Hematopoietic multipotent progenitor cell treated with erythropoietin and hydrocortisone succinate and interleukin-3 and kit ligand, for 8 days (in vitro differentiated cells): ENCODE data around the gene TYRO3.
"Not testable (repeated sequence)": the region's sequence is repeated elsewhere in the genome, so short reads cannot be mapped to it uniquely, and the experiment has no call there.

Source experiments
- DNase-seq: peaks from one replicate; pipeline ENCODE4 v3.0.0-alpha.2; 2015

Gene TYRO3

GRCh38 chr15:41575282-41575681, 16.3 kb downstream of the TYRO3 start:
- no peak for DNase-seq

GRCh38 chr15:41577863-41578735, 19.1 kb downstream of the TYRO3 start:
- peak; percentile 67 for DNase-seq

GRCh38 chr15:41578736-41579383, 19.8 kb downstream of the TYRO3 start:
- DNase-seq = no peak

DNA sequence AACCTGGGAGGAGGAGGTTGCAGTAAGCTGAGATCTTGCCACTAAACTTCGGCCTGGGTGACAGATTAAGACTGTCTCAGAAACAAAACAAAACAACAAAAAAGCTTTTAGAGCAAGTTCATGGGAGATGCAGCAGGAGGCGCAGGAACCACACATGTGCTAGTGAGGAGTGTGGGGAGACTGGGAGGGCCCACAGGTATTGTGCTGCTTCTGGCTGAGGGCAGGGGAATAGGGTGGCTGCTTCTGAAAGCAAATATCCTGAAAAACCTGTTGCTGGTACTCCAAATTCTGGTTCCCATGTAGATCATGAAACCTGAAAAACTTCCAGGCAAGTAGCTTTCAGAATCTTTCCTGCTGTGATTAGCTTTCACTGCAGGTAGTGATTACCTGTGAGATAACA, 22.1 kb downstream of the TYRO3 start:
- DNase-seq = no peak

DNA sequence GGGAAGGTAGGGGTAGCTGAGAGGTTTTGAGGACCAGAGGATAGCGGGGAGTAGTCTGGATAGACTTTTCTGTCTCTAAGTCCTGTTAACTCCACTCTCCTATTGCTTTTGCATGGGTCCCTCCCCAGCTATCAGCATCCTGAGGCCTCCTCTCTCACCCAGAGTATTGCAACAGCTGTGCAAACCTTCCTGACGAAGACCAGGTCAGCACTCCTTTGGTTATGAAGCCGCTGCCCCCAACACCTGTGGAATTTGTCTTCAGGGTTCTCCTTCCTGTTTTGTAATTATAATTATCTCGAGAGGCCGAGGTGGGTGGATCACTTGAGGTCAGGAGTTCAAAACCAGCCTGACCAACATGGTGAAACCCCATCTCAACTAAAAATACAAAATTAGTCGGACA, 24.8 kb downstream of the TYRO3 start:
- no peak for DNase-seq

- DNase-seq = no peak
Measured at GRCh38 chr15:41584636-41585126, 25.7 kb downstream of the TYRO3 start.

- DNase-seq = peak; percentile 47
Measured at GRCh38 chr15:41585127-41586047, 26.4 kb downstream of the TYRO3 start.

- DNase-seq = not testable (repeated sequence)
Measured at GRCh38 chr15:41586531-41587282, 27.7 kb downstream of the TYRO3 start.

GRCh38 chr15:41589018-41589417, 30.0 kb downstream of the TYRO3 start:
- not testable (repeated sequence) for DNase-seq

- not testable (repeated sequence) for DNase-seq
Measured at GRCh38 chr15:41589571-41589970, 30.6 kb downstream of the TYRO3 start.

DNA sequence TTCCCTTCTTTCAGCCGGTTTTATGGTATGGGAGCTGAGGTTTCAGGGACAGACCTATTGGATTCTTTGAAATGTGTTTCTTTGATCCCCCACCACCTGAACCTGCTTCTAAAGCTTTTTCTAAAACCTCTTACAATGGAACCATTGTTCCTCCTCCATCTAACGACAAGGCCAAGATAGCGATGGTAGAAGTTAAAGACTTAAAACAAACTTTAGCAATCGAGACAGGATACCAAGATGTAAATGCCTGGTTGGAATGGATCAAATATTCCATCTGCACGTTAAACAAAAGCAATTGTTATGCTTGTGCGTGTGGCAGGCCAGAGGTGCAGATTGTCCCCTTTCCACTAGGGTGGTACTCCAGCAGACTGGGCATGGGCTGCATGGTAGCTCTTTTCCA, 32.2 kb downstream of the TYRO3 start:
- DNase-seq = not testable (repeated sequence)

- DNase-seq = not testable (repeated sequence)
Measured at GRCh38 chr15:41592718-41593117, 33.7 kb downstream of the TYRO3 start.

DNA sequence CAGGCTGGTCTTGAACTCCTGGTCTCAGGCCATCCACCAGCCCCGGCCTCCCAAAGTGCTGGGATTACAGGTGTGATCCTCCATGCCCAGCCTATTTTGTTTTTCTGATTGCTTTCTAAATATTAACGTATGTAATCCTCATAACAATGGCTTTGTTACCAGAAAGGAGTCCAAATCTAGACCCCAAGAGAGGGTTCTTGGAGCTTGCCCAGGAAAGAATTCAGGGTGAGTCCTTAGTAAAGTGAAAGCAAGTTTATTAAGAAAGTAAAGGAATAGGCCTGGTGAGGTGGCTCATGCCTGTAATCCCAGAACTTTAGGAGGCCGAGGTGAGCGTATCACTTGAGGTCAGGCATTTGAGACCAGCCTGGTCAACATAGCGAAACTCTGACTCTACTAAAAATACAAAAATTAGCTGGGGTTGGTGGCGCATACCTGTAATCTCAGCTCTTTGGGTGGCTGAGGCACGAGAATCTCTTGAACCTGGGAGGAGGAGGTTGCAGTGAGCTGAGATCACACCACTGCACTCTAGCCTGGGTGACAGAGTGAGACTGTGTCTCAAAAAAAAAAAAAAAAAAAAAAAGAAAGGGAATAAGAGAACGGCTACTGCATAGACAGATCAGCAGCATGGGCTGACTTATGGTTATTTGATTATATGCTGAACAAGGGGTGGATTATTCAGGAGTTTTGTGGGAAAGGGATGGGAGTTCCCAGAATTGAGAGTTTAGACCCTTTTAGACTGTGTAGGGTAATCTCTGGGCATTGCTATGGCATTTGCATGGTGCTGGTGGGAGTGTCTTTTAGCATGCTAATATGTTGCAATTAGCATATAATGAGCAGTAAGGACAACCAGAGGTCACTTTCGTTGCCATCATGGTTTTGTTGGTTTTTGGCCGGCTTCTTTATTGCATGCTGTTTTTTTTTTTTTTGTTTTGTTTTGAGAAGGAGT, 36.1 kb downstream of the TYRO3 start:
- DNase-seq = no peak

DNA sequence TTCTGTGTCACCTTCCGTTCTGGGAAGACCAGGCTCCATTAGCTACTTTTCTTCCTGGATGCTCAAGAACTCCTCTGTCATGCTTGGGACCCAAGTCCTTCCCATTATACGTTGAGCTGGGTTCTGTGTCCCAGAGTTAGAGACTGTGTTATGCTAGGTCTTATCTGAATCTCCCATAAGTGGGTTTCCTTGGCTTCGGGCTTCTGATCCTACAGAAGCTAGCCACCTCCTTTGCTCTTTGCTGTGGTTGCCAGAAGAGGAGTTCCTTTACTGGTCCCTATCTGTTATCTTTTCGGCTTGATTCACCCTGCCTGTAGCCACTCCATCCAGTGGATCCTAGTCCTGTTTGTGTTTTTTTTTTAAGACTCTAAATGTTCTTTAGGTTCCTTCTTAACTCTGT, 38.0 kb downstream of the TYRO3 start:
- DNase-seq = no peak

- DNase-seq = no peak
Measured at GRCh38 chr15:41597787-41598186, 38.8 kb downstream of the TYRO3 start.

DNA sequence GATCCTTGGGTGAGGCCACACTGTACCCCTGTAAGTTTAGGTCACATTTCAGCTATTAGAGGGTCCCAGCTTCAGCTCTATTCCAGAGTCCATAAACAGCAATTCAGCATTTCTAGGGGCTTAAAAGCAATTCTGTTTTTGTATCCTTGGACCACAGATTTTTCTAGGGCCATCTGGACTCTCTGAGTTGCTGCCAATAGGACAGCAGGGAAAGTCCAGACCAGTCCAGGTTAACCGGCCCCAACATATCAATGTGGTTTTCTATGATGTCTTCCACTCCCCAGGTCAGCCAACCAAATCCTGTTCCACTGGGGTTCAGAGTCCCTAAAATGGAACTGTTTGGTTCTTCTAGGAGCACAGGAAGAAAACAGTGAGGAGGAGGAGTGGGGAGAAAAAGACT, 40.0 kb downstream of the TYRO3 start:
- DNase-seq = no peak

GRCh38 chr15:41603411-41603935, 44.5 kb downstream of the TYRO3 start:
- no peak for DNase-seq

GRCh38 chr15:41603941-41604911, 45.2 kb downstream of the TYRO3 start:
- peak; percentile 60 for DNase-seq

- no peak for DNase-seq
Measured at GRCh38 chr15:41605566-41605965, 46.6 kb downstream of the TYRO3 start.

- no peak for DNase-seq
Measured at GRCh38 chr15:41606997-41607396, 48.0 kb downstream of the TYRO3 start.
